Spinal cord (tissue), 10 donors: ENCODE data around the gene P2RX3. TPM values are rescaled to one million over a fixed set of nuclear protein-coding genes. Genes with fewer than 3 reads are reported as not detected.

Experiments
- DNase-seq, 6 donors: peaks; one replicate each; pipeline versions ENCODE4 v3.0.0 to v3.0.0-alpha.2; 2013 to 2015; ENCODE audit warnings: low spot score in 6 of 6, low read depth in 4 of 6
- H3K27ac ChIP-seq: one replicate; pipeline ENCODE4 v1.5.1; 2013; ENCODE audit warnings: low read depth, low read length, control low read depth
- H3K27me3 ChIP-seq: one replicate; pipeline ENCODE4 v1.6.1; 2013; ENCODE audit warnings: low read length; ENCODE audit not compliant: control insufficient read depth, insufficient read depth
- H3K36me3 ChIP-seq: one replicate; pipeline ENCODE4 v1.6.1; 2013; ENCODE audit warnings: low read length; ENCODE audit not compliant: control insufficient read depth, insufficient read depth
- H3K4me1 ChIP-seq: one replicate; pipeline ENCODE4 v1.6.1; 2013; ENCODE audit warnings: low read length; ENCODE audit not compliant: control insufficient read depth, insufficient read depth
- H3K4me3 ChIP-seq: one replicate; pipeline ENCODE4 v1.5.1; 2013; ENCODE audit warnings: low read depth, low read length, control low read depth
- H3K9me3 ChIP-seq: one replicate; pipeline ENCODE4 v1.6.1; 2013; ENCODE audit warnings: low read length; ENCODE audit not compliant: control insufficient read depth, insufficient read depth
- WGBS: methylation state at CpG from one replicate; pipeline ENCODE4 v1.1.5; 2013; ENCODE audit warnings: missing lambda C conversion rate; ENCODE audit not compliant: insufficient coverage; 5-methylcytosine and 5-hydroxymethylcytosine counted together
- polyA plus RNA-seq, 2 donors: library from polyadenylated mRNA; unstranded; fragments of 120-200 nt; gene quantifications; one replicate each; pipeline ENCODE4 v1.2.1, GENCODE V29; 2013; ENCODE audit not compliant: insufficient read length in 2 of 2
- total RNA-seq, 2 donors: library from RNA; depleted of rRNA in 1 of 2; stranded (reverse); fragments of 120-200 nt in 1 of 2; fragments of >200 nt in 1 of 2; gene quantifications; one replicate each; pipeline versions ENCODE4 v1.2.3 to v1.2.4, GENCODE V29; 2013 to 2014
- donor health status: healthy.

Gene P2RX3
- total and polyA plus RNA-seq, 4 donors, result 0.50 to 11.4 (median 2.8) TPM

DNA sequence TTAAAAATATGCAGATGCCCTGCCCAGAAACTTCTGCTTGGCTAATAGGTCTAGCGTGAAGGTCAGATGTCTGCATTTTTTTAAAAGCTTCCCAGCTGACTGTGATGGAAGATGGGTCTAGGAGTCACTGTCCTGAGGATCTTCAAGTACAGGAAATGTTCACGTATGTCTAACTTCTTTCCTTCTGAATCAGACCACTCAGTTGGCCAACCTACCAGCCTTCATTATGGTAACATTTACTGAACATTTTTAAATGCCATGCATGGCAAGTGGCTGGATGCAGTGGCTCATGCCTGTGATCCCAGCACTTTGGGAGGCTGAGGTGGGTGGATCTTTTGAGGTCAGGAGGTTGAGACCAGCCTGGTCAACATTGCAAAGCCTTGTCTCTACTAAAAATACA is 53.4 kb downstream of the P2RX3 start:
- 80% methylated on average over 1 of the region's 2 CpGs for WGBS

DNA sequence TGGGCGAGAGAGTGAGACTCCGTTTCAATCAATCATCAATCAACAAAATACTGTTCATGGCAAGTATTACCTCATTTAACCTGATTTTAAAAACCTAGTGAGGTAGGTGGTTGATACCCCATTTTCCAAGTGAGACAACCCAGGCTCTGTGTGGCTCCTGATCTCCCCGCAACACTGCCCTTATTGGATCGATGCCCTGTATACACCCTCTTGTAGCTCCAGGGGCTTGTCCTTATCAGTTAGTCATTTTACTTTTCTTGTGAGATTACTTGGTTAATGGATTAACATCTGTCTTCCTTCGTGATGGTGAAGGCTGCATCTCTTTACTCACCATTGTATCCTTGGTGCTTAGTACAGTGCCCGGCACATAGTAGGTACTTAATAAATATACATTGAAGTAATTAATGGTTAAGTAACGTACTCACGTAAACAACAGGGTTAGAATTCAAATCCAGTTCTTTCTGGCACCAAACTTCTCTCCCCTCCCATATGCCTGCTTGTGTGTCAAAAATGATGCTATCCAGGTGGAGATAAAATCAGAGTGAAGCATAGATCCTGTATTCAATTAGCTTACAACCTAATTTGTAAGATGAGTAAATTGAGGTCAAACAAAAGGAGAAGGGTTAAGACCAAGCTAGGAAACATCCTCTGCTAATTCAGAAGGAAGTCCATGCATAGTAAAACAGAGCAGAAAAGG is 54.1 kb downstream of the P2RX3 start:
- Histone ChIP-seq H3K36me3 (no peaks in the 10 kb centered on the region), H3K9me3 (no peaks in the 10 kb centered on the region), H3K27me3 (no peaks in the 10 kb centered on the region), H3K4me3 (no peak overlapping the region), H3K27ac (no peak overlapping the region), H3K4me1 (peaks cover 5% of the 10 kb centered on the region)
- no peak for DNase-seq
- WGBS, result 100% methylated on average over 1 of the region's 8 CpGs

More for the DNA sequence above, 53.4 kb downstream of the P2RX3 start:
- H3K36me3 ChIP-seq, result no peaks in the 10 kb centered on the region
- no peak for DNase-seq
- H3K4me1 ChIP-seq, result peaks cover 6% of the 10 kb centered on the region
- no peak overlapping the region for H3K4me3 ChIP-seq
- no peaks in the 10 kb centered on the region for H3K9me3 ChIP-seq
- H3K27me3 ChIP-seq, result no peaks in the 10 kb centered on the region
- H3K27ac ChIP-seq, result no peak overlapping the region

- peaks cover under 1% of the 10 kb centered on the region for H3K4me1 ChIP-seq
- no peak overlapping the region for H3K27ac ChIP-seq
- DNase-seq, result no peak
- 89% methylated on average over 3 of the region's 4 CpGs for WGBS
- no peaks in the 10 kb centered on the region for H3K9me3 ChIP-seq
- H3K36me3 ChIP-seq, result no peaks in the 10 kb centered on the region
- peaks cover 2% of the 10 kb centered on the region for H3K27me3 ChIP-seq
- H3K4me3 ChIP-seq, result no peak overlapping the region
Measured at GRCh38 chr11:57392763-57393105, 54.6 kb downstream of the P2RX3 start.

DNA sequence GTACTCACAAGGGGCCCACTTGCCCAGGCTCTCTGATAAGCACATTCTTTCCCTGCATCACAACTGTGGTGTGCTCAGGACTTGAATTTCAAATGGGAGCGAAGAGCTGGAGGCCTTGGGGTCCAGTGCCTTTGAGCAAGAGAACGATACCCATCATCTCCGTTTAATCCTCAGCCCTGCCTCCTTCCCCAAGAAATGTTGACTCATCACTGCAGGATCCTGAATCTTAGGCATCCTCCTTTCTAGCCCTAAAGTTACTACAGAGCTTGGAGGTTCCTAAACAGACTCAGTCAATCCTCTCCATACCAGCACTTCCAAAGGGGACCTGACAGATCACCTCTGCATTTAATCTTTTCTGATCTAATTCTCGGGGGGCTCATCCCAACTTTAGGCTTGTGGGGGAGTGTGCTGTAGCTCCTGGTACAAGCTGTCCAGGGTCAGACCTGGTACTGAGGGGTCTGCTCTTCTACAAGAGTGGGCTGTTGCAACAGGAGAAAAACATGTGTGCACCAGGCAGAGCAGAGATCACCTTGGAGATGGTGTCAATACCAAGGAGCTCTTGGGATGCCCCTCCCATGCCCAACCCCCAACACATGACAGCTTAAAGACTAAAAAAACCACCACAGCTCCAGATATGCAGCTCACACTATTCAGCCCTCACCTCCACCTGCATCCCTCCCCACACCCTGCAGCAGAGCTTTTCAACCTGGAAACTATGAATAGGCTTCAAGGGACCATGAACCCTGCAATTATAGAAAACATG is 56.2 kb downstream of the P2RX3 start:
- Histone ChIP-seq H3K36me3 (no peaks in the 10 kb centered on the region), H3K27me3 (peaks cover 2% of the 10 kb centered on the region), H3K27ac (no peak overlapping the region), H3K4me1 (no peaks in the 10 kb centered on the region), H3K9me3 (no peaks in the 10 kb centered on the region), H3K4me3 (no peak overlapping the region)
- no peak for DNase-seq
- 60% methylated on average over 3 of the region's 4 CpGs for WGBS

DNA sequence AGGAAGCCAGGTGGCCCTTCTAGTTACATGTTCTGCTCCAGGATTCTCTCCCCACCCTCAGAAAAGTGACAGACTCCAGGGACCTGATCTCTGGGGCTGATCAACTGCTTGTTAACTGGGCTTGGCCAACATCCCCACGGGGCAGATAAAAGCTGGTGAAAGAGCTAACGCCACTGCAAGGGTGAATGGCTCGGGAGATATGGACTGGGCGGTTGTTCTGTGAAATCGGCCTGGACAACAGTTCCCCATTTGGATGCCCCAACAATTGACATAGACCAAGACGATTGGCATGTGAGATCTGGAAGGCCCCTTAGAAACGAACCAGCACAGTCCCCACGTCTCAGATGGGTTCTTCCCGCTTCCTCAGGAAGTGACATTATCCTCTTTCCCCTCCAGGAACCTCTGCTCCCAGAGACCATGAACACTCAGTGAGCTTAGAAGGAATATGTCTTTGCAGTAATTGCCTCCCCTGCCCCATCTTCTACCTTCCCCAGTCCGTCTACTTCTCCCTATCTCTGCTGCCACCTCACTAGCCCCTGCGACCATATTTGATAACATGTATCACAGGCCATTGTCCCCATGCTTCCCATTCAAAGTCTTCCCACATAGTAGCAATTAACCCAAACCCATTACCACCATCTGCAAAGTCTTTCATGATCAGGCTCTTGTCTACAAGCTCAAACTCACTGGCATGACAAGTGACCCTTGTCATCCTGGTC is 57.9 kb downstream of the P2RX3 start:
- Histone ChIP-seq H3K36me3 (no peaks in the 10 kb centered on the region), H3K4me3 (no peak overlapping the region), H3K27ac (no peak overlapping the region), H3K27me3 (peaks cover 2% of the 10 kb centered on the region), H3K9me3 (no peaks in the 10 kb centered on the region), H3K4me1 (no peaks in the 10 kb centered on the region)
- WGBS, result 93% methylated on average over 9 of the region's 11 CpGs
- no peak for DNase-seq

DNA sequence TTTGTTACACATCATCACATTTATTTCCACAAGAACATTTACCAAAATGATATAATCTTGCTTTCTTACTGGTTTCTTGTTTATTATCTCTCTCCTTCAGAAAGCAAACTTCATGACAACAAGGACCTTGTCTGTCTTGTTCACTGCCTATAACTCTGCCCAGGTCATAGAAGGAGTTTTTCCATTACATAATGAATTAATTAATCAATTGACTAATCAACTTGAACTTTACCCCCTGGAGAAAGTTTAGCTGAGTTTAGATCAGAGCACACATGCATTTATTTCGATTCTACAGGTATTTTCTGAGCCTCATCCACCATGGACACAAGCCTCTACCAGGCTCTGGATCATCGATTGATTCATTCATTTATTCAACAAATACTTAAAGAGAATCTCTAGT is 58.6 kb downstream of the P2RX3 start:
- Histone ChIP-seq H3K27me3 (peaks cover 2% of the 10 kb centered on the region), H3K4me1 (no peaks in the 10 kb centered on the region), H3K9me3 (no peaks in the 10 kb centered on the region), H3K27ac (no peak overlapping the region), H3K4me3 (no peak overlapping the region), H3K36me3 (no peaks in the 10 kb centered on the region)
- WGBS, result no CpG with 5 or more reads among the region's 2 CpGs
- no peak for DNase-seq

- no peaks in the 10 kb centered on the region for H3K4me1 ChIP-seq
- H3K27ac ChIP-seq, result no peak overlapping the region
- no peak overlapping the region for H3K4me3 ChIP-seq
- H3K27me3 ChIP-seq, result peaks cover 2% of the 10 kb centered on the region
- DNase-seq, result no peak
- 93% methylated on average over 3 of the region's 4 CpGs for WGBS
- no peaks in the 10 kb centered on the region for H3K36me3 ChIP-seq
- no peaks in the 10 kb centered on the region for H3K9me3 ChIP-seq
Measured at GRCh38 chr11:57397394-57397990, 59.3 kb downstream of the P2RX3 start.

DNA sequence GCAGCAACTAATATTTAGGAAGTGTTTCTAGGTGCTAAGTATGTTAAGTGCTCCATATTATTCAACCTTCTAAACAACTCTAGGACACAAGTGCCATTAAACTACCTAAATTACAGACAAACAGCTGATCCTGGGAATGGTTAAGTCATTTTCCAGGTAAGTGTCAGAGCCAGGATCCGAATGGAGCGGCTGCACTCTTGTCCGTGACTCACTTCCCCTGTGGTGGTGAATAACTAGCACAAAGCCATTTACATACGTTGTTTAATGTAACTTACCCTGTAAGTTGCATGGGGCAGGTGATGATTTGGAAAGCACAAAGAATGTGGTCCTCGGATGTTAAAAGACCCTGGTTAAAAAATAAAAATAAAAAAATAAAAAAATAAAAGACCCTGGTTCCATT is 61.1 kb downstream of the P2RX3 start:
- no peak for DNase-seq
- H3K36me3 ChIP-seq, result no peaks in the 10 kb centered on the region
- no peak overlapping the region for H3K27ac ChIP-seq
- H3K4me3 ChIP-seq, result no peak overlapping the region
- H3K9me3 ChIP-seq, result no peaks in the 10 kb centered on the region
- peaks cover 2% of the 10 kb centered on the region for H3K27me3 ChIP-seq
- no CpG with 5 or more reads among the region's 5 CpGs for WGBS
- no peaks in the 10 kb centered on the region for H3K4me1 ChIP-seq

DNA sequence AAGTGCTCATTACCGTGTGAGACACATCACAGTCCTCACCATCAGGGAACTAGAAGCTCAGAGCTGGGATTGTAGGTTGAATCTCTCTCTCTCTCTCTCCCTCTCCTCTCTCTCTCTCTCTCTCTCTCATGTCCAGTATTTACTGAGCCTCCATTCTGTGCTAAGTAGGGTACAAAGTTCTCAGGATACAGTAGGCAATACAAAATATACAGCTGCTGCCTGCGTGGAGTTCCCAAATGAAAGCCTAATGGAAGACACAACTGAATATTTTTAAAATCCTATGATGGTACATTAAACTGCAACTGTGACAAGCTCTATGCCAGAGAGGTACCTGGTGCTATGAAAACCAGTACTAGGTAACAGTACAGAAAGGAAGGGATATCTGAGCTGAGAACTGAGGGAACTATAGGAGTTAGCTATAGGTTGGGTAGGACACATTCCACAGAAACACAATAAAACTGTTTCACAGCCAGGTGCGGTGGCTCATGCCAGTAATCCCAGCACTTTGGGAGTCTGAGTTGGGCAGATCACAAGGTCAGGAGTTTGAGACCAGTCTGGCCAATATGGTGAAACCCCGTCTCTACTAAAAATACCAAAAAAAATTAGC is 61.9 kb downstream of the P2RX3 start:
- H3K36me3 ChIP-seq, result no peaks in the 10 kb centered on the region
- WGBS, result 83% methylated on average over 1 of the region's 4 CpGs
- DNase-seq, result no peak
- H3K4me1 ChIP-seq, result no peaks in the 10 kb centered on the region
- H3K27ac ChIP-seq, result no peak overlapping the region
- no peaks in the 10 kb centered on the region for H3K9me3 ChIP-seq
- no peak overlapping the region for H3K4me3 ChIP-seq
- H3K27me3 ChIP-seq, result peaks cover 2% of the 10 kb centered on the region
